MCF 10A (cell line): ENCODE measurements around the gene ILF2. TPM values are rescaled to one million over a fixed set of nuclear protein-coding genes. Genes with fewer than 3 reads are reported as not detected.

Source experiments
- BruUV-seq: library from RNA; stranded (reverse); fragments of 400-500 nt; replicated peaks from 2 replicates; lab custom pipeline; 2021; lab: Mats Ljungman, UMichigan
- CTCF ChIA-PET: fragments of 300-600 bp; sonication (Branson Sonifier 250); formaldehyde crosslinking; extraction: SDS; loops from one replicate; lab custom pipeline; 2021; ENCODE audit warnings: antibody characterized with exemption, inconsistent platforms; lab: Yijun Ruan, JAX
- POLR2A ChIA-PET: fragments of 300-600, 350-650 bp; sonication (Branson Sonifier 250); formaldehyde crosslinking; extraction: SDS; loops from one replicate; lab custom pipeline; 2020; ENCODE audit warnings: antibody characterized with exemption, inconsistent platforms; lab: Yijun Ruan, JAX
- DNase-seq: peaks from one replicate; pipeline ENCODE4 v3.0.0-alpha.2; 2018; ENCODE audit not compliant: unreplicated experiment
- H3K27ac Mint-ChIP-seq: one replicate; pipeline ENCODE4 v1.8.0; 2022; ENCODE audit warnings: mild to moderate bottlenecking, low read depth, mixed read lengths; ENCODE audit not compliant: unreplicated experiment
- H3K27me3 Mint-ChIP-seq: one replicate; pipeline ENCODE4 v1.8.0; 2022; ENCODE audit warnings: mixed read lengths; ENCODE audit not compliant: insufficient read depth, unreplicated experiment
- H3K36me3 Mint-ChIP-seq: one replicate; pipeline ENCODE4 v1.8.0; 2022; ENCODE audit warnings: mild to moderate bottlenecking, moderate library complexity, mixed read lengths; ENCODE audit not compliant: insufficient read depth, unreplicated experiment
- H3K4me1 Mint-ChIP-seq: one replicate; pipeline ENCODE4 v1.8.0; 2022; ENCODE audit warnings: mixed read lengths; ENCODE audit not compliant: insufficient read depth, unreplicated experiment
- H3K4me3 Mint-ChIP-seq: one replicate; pipeline ENCODE4 v1.8.0; 2022; ENCODE audit warnings: mild to moderate bottlenecking, moderate library complexity, mixed read lengths; ENCODE audit not compliant: unreplicated experiment
- H3K9me3 Mint-ChIP-seq: one replicate; pipeline ENCODE4 v1.8.0; 2022; ENCODE audit warnings: mixed read lengths; ENCODE audit not compliant: unreplicated experiment
- intact Hi-C: fragments of 100-400 bp; cut with micrococcal nuclease; formaldehyde crosslinking; loops from 2 replicates; pipeline ENCODE4 v1.14.1; 2022
- total RNA-seq: library from RNA; stranded (reverse); gene quantifications from 2 replicates; pipeline ENCODE4 v1.2.3, GENCODE V29; 2022
- TF ChIP-seq, protein P1 (sequence below): fragments of 200-600 bp; IDR thresholded peaks from one replicate; pipeline ENCODE4 v1.8.0; 2022; ENCODE audit warnings: antibody characterized with exemption, mild to moderate bottlenecking; ENCODE audit not compliant: unreplicated experiment

The ILF2 gene
- total RNA-seq, 1 experiment from 2014 or later = 348 TPM

DNA sequence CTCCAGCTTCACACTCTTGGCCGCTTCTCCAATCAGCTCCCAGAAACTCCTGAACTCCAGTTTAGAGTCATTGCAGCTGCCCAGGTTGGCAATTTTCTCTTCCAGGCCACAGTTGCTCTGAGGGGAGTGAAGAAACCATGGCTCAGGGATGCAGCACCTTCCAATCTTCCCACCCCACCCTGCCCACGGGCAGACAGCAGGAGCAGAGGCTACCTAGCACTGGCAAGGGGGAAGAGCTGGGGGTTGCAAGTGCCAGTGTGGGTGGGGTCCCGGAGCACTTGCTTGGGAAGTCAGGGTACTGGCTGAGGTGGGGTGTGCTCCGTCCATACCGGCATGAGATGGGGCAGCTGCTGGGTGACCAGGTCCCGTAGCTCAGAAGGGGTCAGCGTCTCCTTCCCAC lies 55.9 kb downstream of the ILF2 start:
- intact Hi-C loops = loop anchor here (5.0 kb wide), 1 partner anchor 372 kb away; the partner anchor contains the start of gene RAB13
- ChIA-PET CTCF (interaction anchor here (0.7 to 11.8 kb wide), 15 partner anchors 7 to 371 kb away, joined by 3 to 214 read pairs (median 5); partner anchors contain the start of genes RAB13, S100A1 and S100A13), POLR2A (interaction anchor here (0.7 to 46.1 kb wide), 23 partner anchors 1 to 660 kb away, joined by 3 to 1272 read pairs (median 6); partner anchors contain the start of genes CHTOP, ILF2, RAB13 and S100A1)
- Mint-ChIP-seq H3K9me3 (no peaks in the 10 kb centered on the region), H3K27ac (peak overlapping the region; percentile 94), H3K27me3 (no peaks in the 10 kb centered on the region), H3K4me1 (peaks cover 64% of the 10 kb centered on the region), H3K4me3 (peak overlapping the region; percentile 90), H3K36me3 (peaks cover 32% of the 10 kb centered on the region)
- no TSS peak for BruUV-seq
- DNase-seq = no peak
- TF ChIP-seq, protein P1, sequence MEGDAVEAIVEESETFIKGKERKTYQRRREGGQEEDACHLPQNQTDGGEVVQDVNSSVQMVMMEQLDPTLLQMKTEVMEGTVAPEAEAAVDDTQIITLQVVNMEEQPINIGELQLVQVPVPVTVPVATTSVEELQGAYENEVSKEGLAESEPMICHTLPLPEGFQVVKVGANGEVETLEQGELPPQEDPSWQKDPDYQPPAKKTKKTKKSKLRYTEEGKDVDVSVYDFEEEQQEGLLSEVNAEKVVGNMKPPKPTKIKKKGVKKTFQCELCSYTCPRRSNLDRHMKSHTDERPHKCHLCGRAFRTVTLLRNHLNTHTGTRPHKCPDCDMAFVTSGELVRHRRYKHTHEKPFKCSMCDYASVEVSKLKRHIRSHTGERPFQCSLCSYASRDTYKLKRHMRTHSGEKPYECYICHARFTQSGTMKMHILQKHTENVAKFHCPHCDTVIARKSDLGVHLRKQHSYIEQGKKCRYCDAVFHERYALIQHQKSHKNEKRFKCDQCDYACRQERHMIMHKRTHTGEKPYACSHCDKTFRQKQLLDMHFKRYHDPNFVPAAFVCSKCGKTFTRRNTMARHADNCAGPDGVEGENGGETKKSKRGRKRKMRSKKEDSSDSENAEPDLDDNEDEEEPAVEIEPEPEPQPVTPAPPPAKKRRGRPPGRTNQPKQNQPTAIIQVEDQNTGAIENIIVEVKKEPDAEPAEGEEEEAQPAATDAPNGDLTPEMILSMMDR = no peak

DNA sequence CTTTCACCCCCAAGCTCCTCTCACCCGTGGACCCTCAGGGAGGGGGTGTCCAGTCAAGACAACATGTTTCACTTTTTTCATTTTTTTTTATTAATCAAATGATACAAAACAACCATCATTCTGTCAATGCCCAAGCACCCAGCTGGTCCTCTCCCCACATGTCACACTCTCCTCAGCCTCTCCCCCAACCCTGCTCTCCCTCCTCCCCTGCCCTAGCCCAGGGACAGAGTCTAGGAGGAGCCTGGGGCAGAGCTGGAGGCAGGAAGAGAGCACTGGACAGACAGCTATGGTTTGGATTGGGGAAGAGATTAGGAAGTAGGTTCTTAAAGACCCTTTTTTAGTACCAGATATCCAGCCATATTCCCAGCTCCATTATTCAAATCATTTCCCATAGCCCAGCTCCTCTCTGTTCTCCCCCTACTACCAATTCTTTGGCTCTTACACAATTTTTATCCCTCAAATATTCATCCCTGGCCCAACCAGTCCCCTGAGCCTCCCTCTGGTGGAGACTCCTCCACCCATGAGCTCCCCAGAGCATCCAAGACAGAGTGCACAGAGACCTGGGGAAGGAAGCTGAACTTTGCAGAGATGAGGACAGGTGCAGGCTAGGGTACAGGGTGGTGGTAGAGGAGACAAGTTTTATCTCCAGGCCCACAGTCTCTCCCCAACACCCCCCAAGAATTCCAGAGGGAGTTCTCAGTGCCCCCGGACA lies 56.4 kb downstream of the ILF2 start:
- Mint-ChIP-seq H3K4me3 (peak overlapping the region; percentile 90), H3K36me3 (peaks cover 30% of the 10 kb centered on the region), H3K4me1 (peaks cover 70% of the 10 kb centered on the region), H3K27me3 (no peaks in the 10 kb centered on the region), H3K9me3 (no peaks in the 10 kb centered on the region), H3K27ac (peak overlapping the region; percentile 94)
- CTCF ChIA-PET = interaction anchor here (0.7 to 11.8 kb wide), 18 partner anchors 11 to 372 kb away, joined by 3 to 214 read pairs (median 4); partner anchors contain the start of genes RAB13, S100A1 and S100A13
- intact Hi-C loops = no loop called here
- BruUV-seq = no TSS peak
- peak; percentile 30 for DNase-seq
- TF ChIP-seq, protein P1 = no peak
- POLR2A ChIA-PET = interaction anchor here (0.7 to 46.1 kb wide), 23 partner anchors 1 to 372 kb away, joined by 3 to 1272 read pairs (median 6); partner anchors contain the start of genes CHTOP, ILF2, RAB13 and S100A1

DNA sequence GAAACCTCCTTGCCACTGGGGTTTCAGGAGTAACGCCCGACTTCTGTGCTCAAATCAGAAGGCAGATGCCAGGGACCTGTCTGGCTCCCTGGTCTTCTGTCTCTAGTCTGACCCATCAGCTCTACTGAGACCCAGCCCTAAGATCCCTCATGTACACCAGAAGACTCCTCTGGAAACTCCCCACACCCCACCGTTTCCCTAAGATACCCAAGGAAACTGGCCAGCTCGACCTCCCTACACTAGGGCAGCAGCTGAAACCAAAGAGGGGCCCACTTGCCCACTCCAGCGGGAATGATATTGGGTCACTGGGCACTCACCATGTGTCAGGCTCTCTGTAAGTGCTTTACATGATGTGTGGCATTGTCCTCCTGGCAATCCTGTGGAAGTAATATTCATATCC lies 57.4 kb downstream of the ILF2 start:
- Mint-ChIP-seq H3K36me3 (peaks cover 25% of the 10 kb centered on the region), H3K27ac (peak overlapping the region; percentile 94)

More for the DNA sequence above, 57.4 kb downstream of the ILF2 start:
- Mint-ChIP-seq H3K4me3 (peak overlapping the region; percentile 90), H3K4me1 (peaks cover 79% of the 10 kb centered on the region), H3K27me3 (no peaks in the 10 kb centered on the region), H3K9me3 (no peaks in the 10 kb centered on the region)
- DNase-seq = no peak
- TF ChIP-seq, protein P1 = no peak
- intact Hi-C loops = loop anchor here (1.0 kb wide), 1 partner anchor 21 kb away; the partner anchor contains the start of gene CHTOP
- no TSS peak for BruUV-seq
- ChIA-PET POLR2A (interaction anchor here (0.6 to 46.1 kb wide), 30 partner anchors 2 to 354 kb away, joined by 3 to 1272 read pairs (median 9); partner anchors contain the start of genes CHTOP, CREB3L4, GATAD2B and ILF2), CTCF (interaction anchor here (0.6 to 11.8 kb wide), 12 partner anchors 14 to 373 kb away, joined by 3 to 214 read pairs (median 6); partner anchors contain the start of genes RAB13, S100A1 and S100A13)
